ENCODE data around the gene CFAP99. TPM values are rescaled to one million over a fixed set of nuclear protein-coding genes. Genes with fewer than 3 reads are reported as not detected.
A peak's percentile ranks its signal among the peaks of the same experiment; 100 is the strongest.

CFAP99 gene
- total and polyA plus RNA-seq, 2 of the 4 experiments (the other 2 are of a cell fraction), result not detected

DNA sequence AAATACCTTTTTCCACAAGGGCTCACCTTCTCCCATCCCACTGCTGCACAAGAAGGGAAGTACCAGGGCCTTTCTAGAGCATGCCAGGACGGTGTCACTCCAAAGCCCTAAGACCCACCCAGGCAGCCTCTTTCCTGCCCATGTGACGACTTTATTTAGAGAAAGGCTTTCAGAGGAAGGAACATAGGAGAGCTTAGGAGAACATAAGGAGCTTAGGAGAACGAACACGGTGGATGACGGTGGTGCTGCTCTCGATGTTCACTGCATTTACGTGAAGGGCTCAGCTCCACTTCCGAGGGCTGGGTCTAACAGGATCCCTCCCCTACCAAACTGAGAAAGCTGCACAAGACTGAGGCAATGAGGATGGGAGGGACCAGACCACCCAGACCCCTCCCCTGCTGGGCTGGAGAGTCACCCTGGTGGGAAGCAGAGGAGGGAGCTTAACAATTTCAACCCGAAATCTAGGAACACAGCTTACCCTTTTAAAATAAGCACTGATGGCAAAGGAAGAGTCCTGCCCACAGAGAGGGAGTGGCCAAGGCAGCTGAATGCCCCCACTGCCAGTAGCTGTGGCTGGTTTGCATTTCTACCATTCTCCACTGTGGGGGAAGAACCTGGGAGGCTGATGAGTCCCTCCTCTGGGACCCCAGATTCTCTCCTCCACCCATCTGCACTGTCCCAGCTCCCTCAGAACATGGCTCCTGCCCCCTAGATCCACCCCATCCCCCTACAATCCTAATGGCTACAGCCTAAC lies 30.1 kb upstream of the CFAP99 start:
- Histone ChIP-seq H2AFZ (replicated peaks; ENCODE audit: low read length, poor library complexity) (no peak overlapping the region), H3K79me1 (ENCODE audit: low read depth in 1 of 2, low read length in 2 of 2) (no peaks in the 10 kb centered on the region), H2BK120ac (ENCODE audit: low read depth, low read length) (no peak overlapping the region), H2AK9ac (replicated peaks; ENCODE audit: low read depth, low read length, poor library complexity) (peak overlapping the region; percentile 24), H2BK20ac (ENCODE audit: low read depth, low read length) (no peak overlapping the region), H2BK5ac (ENCODE audit: low read depth, low read length, poor library complexity, severe bottlenecking) (no peak overlapping the region), H3K4me2 (ENCODE audit: low read depth, low read length) (no peak overlapping the region), H2AK5ac (ENCODE audit: low read depth, low read length) (no peak overlapping the region), H3K27ac (ENCODE audit: insufficient read depth, low read length) (no peak overlapping the region), H3K9me1 (ENCODE audit: insufficient read depth, low read length) (no peaks in the 10 kb centered on the region), H4K91ac (ENCODE audit: insufficient read depth, low read depth, low read length) (no peak overlapping the region), H3K9ac (ENCODE audit: low read depth, low read length) (no peak overlapping the region), H3K56ac (ENCODE audit: extremely low read depth, insufficient read depth, low read length) (no peak overlapping the region), H3K4ac (ENCODE audit: low read depth, low read length) (no peak overlapping the region), H3K27me3 (ENCODE audit: control insufficient read depth, insufficient read depth, low read length) (peaks cover 71% of the 10 kb centered on the region), H3K18ac (ENCODE audit: low read depth, low read length) (no peak overlapping the region), H4K8ac (ENCODE audit: low read depth in 2 of 2, low read length in 2 of 2) (no peak overlapping the region), H3K9me3 (ENCODE audit: control insufficient read depth, insufficient read depth, low read length) (no peaks in the 10 kb centered on the region), H4K5ac (ENCODE audit: low read depth, low read length) (no peak overlapping the region), H3K23ac (ENCODE audit: low read depth, low read length) (no peak overlapping the region; the same call in 1 of the 2 replicates), H3K4me1 (ENCODE audit: control insufficient read depth, insufficient read depth, low read length) (no peaks in the 10 kb centered on the region; the same call in 1 of the 2 replicates), H2BK15ac (ENCODE audit: low read depth, low read length) (no peak overlapping the region), H3K36me3 (ENCODE audit: control insufficient read depth, insufficient read depth, low read length) (no peaks in the 10 kb centered on the region), H3K4me3 (ENCODE audit: insufficient read depth, low read depth, low read length) (no peak overlapping the region), H4K20me1 (ENCODE audit: insufficient read depth, low read length) (no peaks in the 10 kb centered on the region), H3K14ac (replicated peaks; ENCODE audit: low read depth, low read length) (no peak overlapping the region)
- no CpG with 5 or more reads among the region's 9 CpGs for WGBS, 2 experiments (ENCODE audit: extremely low coverage in 2 of 2, insufficient read length in 1 of 2)
- CTCF ChIA-PET, result interaction anchor here (1.6 kb wide), 1 partner anchor 25 kb away, joined by 3 read pairs; no protein-coding TSS in a partner anchor
- TF ChIP-seq, protein P1, sequence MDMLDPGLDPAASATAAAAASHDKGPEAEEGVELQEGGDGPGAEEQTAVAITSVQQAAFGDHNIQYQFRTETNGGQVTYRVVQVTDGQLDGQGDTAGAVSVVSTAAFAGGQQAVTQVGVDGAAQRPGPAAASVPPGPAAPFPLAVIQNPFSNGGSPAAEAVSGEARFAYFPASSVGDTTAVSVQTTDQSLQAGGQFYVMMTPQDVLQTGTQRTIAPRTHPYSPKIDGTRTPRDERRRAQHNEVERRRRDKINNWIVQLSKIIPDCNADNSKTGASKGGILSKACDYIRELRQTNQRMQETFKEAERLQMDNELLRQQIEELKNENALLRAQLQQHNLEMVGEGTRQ (IDR thresholded peaks at IDR 0.05; ENCODE audit: low read depth, low read length), result no peak
- no peak for TF ChIP-seq RCOR1 (IDR thresholded peaks at IDR 0.05; ENCODE audit: insufficient replicate concordance, low read length)
- TF ChIP-seq SMC3 (IDR thresholded peaks at IDR 0.05; ENCODE audit: low read depth, low read length), result no peak
- TF ChIP-seq MXI1 (IDR thresholded peaks at IDR 0.05; ENCODE audit: borderline replicate concordance, low read depth, low read length), result no peak
- TF ChIP-seq, protein P2, sequence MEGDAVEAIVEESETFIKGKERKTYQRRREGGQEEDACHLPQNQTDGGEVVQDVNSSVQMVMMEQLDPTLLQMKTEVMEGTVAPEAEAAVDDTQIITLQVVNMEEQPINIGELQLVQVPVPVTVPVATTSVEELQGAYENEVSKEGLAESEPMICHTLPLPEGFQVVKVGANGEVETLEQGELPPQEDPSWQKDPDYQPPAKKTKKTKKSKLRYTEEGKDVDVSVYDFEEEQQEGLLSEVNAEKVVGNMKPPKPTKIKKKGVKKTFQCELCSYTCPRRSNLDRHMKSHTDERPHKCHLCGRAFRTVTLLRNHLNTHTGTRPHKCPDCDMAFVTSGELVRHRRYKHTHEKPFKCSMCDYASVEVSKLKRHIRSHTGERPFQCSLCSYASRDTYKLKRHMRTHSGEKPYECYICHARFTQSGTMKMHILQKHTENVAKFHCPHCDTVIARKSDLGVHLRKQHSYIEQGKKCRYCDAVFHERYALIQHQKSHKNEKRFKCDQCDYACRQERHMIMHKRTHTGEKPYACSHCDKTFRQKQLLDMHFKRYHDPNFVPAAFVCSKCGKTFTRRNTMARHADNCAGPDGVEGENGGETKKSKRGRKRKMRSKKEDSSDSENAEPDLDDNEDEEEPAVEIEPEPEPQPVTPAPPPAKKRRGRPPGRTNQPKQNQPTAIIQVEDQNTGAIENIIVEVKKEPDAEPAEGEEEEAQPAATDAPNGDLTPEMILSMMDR (conservative IDR thresholded peaks at IDR 0.05; ENCODE audit: low read depth, low read length), result no peak
- TF ChIP-seq RFX5 (IDR thresholded peaks at IDR 0.05; ENCODE audit: low read depth, low read length), result no peak
- TF ChIP-seq POLR2A (IDR thresholded peaks at IDR 0.05; ENCODE audit: low read depth, low read length), result no peak
- dilution Hi-C loops (cut with HindIII; ENCODE audit: low sequenced_read_pairs, unreplicated experiment), result no loop called here
- in situ Hi-C loops (cut with MboI; ENCODE audit: low sequenced_read_pairs), result no loop called here
- POLR2A ChIA-PET (ENCODE audit: unreplicated experiment), result no interaction called here
- no TSS peak for BruUV-seq (replicated peaks)
- intact Hi-C loops (cut with micrococcal nuclease), result no loop called here
- DNase-seq (peak; percentile 11), ATAC-seq (ENCODE audit: low read depth) (no peak)

Data from IMR-90 (cell line).